ENCODE data around the gene CLEC17A. TPM values are rescaled to one million over a fixed set of nuclear protein-coding genes. Genes with fewer than 3 reads are reported as not detected.
"Not testable (repeated sequence)": the region's sequence is repeated elsewhere in the genome, so short reads cannot be mapped to it uniquely, and the experiment has no call there.

The CLEC17A gene
- total RNA-seq, 4 donors from 2014 or later, result not detected

GRCh38 chr19:14615623-14616022 lies 32.7 kb downstream of the CLEC17A start:
- no peak for TF ChIP-seq EP300 (IDR thresholded peaks at IDR 0.05)
- TF ChIP-seq POLR2A (IDR thresholded peaks at IDR 0.05), result no peak
- TF ChIP-seq POLR2AphosphoS5 (IDR thresholded peaks at IDR 0.05), result no peak
- TF ChIP-seq CTCF (IDR thresholded peaks at IDR 0.05), result no peak
- 91% methylated on average over 8 of the region's 8 CpGs for WGBS
- Histone ChIP-seq H3K27ac (no peak overlapping the region), H3K27me3 (no peaks in the 10 kb centered on the region), H3K4me1 (no peaks in the 10 kb centered on the region), H3K9me3 (no peaks in the 10 kb centered on the region), H3K36me3 (no peaks in the 10 kb centered on the region), H3K4me3 (no peak overlapping the region)
- DNase-seq (ENCODE audit: low spot score in 2 of 2), result no peak

- no peaks in the 10 kb centered on the region for H3K36me3 ChIP-seq
- DNase-seq (ENCODE audit: low spot score in 2 of 2), result no peak
- no peak overlapping the region for H3K4me3 ChIP-seq
- no peaks in the 10 kb centered on the region for H3K27me3 ChIP-seq
- no peak for TF ChIP-seq CTCF (IDR thresholded peaks at IDR 0.05)
- TF ChIP-seq POLR2A (IDR thresholded peaks at IDR 0.05), result no peak
- TF ChIP-seq POLR2AphosphoS5 (IDR thresholded peaks at IDR 0.05), result no peak
- no peak for TF ChIP-seq EP300 (IDR thresholded peaks at IDR 0.05)
- no peaks in the 10 kb centered on the region for H3K9me3 ChIP-seq
- no peak overlapping the region for H3K27ac ChIP-seq
- no peaks in the 10 kb centered on the region for H3K4me1 ChIP-seq
- WGBS, result 91% methylated on average over 3 of the region's 3 CpGs
Measured at GRCh38 chr19:14616407-14616806, 33.5 kb downstream of the CLEC17A start.

GRCh38 chr19:14619404-14619803 lies 36.5 kb downstream of the CLEC17A start:
- DNase-seq (ENCODE audit: low spot score in 2 of 2), result no peak
- H3K36me3 ChIP-seq, result no peaks in the 10 kb centered on the region
- no peaks in the 10 kb centered on the region for H3K27me3 ChIP-seq
- H3K9me3 ChIP-seq, result no peaks in the 10 kb centered on the region
- no peaks in the 10 kb centered on the region for H3K4me1 ChIP-seq
- H3K4me3 ChIP-seq, result no peak overlapping the region
- no peak for TF ChIP-seq CTCF (IDR thresholded peaks at IDR 0.05)
- no peak for TF ChIP-seq POLR2AphosphoS5 (IDR thresholded peaks at IDR 0.05)
- no peak for TF ChIP-seq EP300 (IDR thresholded peaks at IDR 0.05)
- no peak for TF ChIP-seq POLR2A (IDR thresholded peaks at IDR 0.05)
- H3K27ac ChIP-seq, result no peak overlapping the region

GRCh38 chr19:14624491-14624890 lies 41.6 kb downstream of the CLEC17A start:
- H3K4me1 ChIP-seq; H3K9me3 ChIP-seq; H3K27ac ChIP-seq; H3K36me3 ChIP-seq; H3K4me3 ChIP-seq; H3K27me3 ChIP-seq; DNase-seq (ENCODE audit: low spot score in 2 of 2): not testable (repeated sequence)
- WGBS, result 76% methylated on average over 6 of the region's 6 CpGs

GRCh38 chr19:14629557-14629956 lies 46.7 kb downstream of the CLEC17A start:
- TF ChIP-seq POLR2AphosphoS5 (IDR thresholded peaks at IDR 0.05) (no peak), POLR2A (IDR thresholded peaks at IDR 0.05) (no peak), CTCF (IDR thresholded peaks at IDR 0.05) (no peak), EP300 (IDR thresholded peaks at IDR 0.05) (no peak)
- Histone ChIP-seq H3K4me1 (no peaks in the 10 kb centered on the region), H3K27ac (no peak overlapping the region), H3K9me3 (no peaks in the 10 kb centered on the region), H3K4me3 (no peak overlapping the region), H3K36me3 (no peaks in the 10 kb centered on the region), H3K27me3 (peaks cover 3% of the 10 kb centered on the region)
- no peak for DNase-seq (ENCODE audit: low spot score in 2 of 2)
- WGBS, result 93% methylated on average over 1 of the region's 1 CpG

GRCh38 chr19:14632286-14632685 lies 49.4 kb downstream of the CLEC17A start:
- H3K9me3 ChIP-seq, result no peaks in the 10 kb centered on the region
- H3K36me3 ChIP-seq, result no peaks in the 10 kb centered on the region
- TF ChIP-seq POLR2A (IDR thresholded peaks at IDR 0.05) (no peak), CTCF (IDR thresholded peaks at IDR 0.05) (no peak), POLR2AphosphoS5 (IDR thresholded peaks at IDR 0.05) (no peak), EP300 (IDR thresholded peaks at IDR 0.05) (no peak)
- H3K27me3 ChIP-seq, result peaks cover 2% of the 10 kb centered on the region
- no peak for DNase-seq (ENCODE audit: low spot score in 2 of 2)
- no peak overlapping the region for H3K4me3 ChIP-seq
- WGBS, result 10% methylated on average over 1 of the region's 1 CpG
- H3K27ac ChIP-seq, result no peak overlapping the region
- no peaks in the 10 kb centered on the region for H3K4me1 ChIP-seq
